DMS 273 treated with DMSO at 0.1 percent for 48 hours (cell line): ENCODE measurements around the gene TNFRSF25.
"Not testable (repeated sequence)": the region's sequence is repeated elsewhere in the genome, so short reads cannot be mapped to it uniquely, and the experiment has no call there.

Source experiments
- DNase-seq: peaks from one replicate; lab custom pipeline; 2025; lab: John Stamatoyannopoulos, UW

TNFRSF25 gene

GRCh38 chr1:6431645-6432579, 34.1 kb downstream of the TNFRSF25 start:
- DNase-seq = not testable (repeated sequence)

- DNase-seq = not testable (repeated sequence)
Measured at GRCh38 chr1:6429660-6430411, 36.1 kb downstream of the TNFRSF25 start.

GRCh38 chr1:6428453-6428852, 37.5 kb downstream of the TNFRSF25 start:
- not testable (repeated sequence) for DNase-seq

GRCh38 chr1:6427441-6428390, 38.3 kb downstream of the TNFRSF25 start:
- DNase-seq = no peak

- DNase-seq = no peak
Measured at GRCh38 chr1:6426972-6427350, 39.0 kb downstream of the TNFRSF25 start.

- DNase-seq = no peak
Measured at GRCh38 chr1:6426277-6426971, 39.5 kb downstream of the TNFRSF25 start.

- DNase-seq = no peak
Measured at GRCh38 chr1:6425658-6426057, 40.3 kb downstream of the TNFRSF25 start.

GRCh38 chr1:6424619-6425593, 41.1 kb downstream of the TNFRSF25 start, which contains the start of gene ESPN:
TSS of gene ESPN (plus strand) at chr1:6424776. CDS start at chr1:6424956, 180 bp downstream.
- no peak for DNase-seq

- no peak for DNase-seq
Measured at GRCh38 chr1:6424000-6424565, 41.9 kb downstream of the TNFRSF25 start.

GRCh38 chr1:6423321-6423999, 42.5 kb downstream of the TNFRSF25 start:
- no peak for DNase-seq

GRCh38 chr1:6421266-6421665, 44.7 kb downstream of the TNFRSF25 start:
- peak; percentile 20 for DNase-seq

GRCh38 chr1:6420454-6421042, 45.4 kb downstream of the TNFRSF25 start:
- DNase-seq = no peak

- no peak for DNase-seq
Measured at GRCh38 chr1:6419804-6420453, 46.0 kb downstream of the TNFRSF25 start, which contains the start of gene HES2. TSS of gene HES2 (minus strand) at chr1:6419919. CDS start at chr1:6419820, 99 bp downstream.

GRCh38 chr1:6419397-6419803, 46.6 kb downstream of the TNFRSF25 start:
- DNase-seq = no peak

- DNase-seq = no peak
Measured at GRCh38 chr1:6418668-6419396, 47.1 kb downstream of the TNFRSF25 start.

- DNase-seq = no peak
Measured at GRCh38 chr1:6417961-6418667, 47.9 kb downstream of the TNFRSF25 start.

- no peak for DNase-seq
Measured at GRCh38 chr1:6416906-6417305, 49.1 kb downstream of the TNFRSF25 start.
